Smooth muscle cell (in vitro differentiated cells): ENCODE data around the gene LCE4A. TPM values are rescaled to one million over a fixed set of nuclear protein-coding genes. Genes with fewer than 3 reads are reported as not detected.

Experiments used
- DNase-seq: peaks from one replicate; lab custom pipeline; 2025; ENCODE audit not compliant: unreplicated experiment; lab: John Stamatoyannopoulos, UW
- H2AFZ ChIP-seq: fragments of 200-600 bp; sonication (generic); 2 replicates; pipeline ENCODE4 v1.6.0; 2016; ENCODE audit warnings: antibody characterized with exemption, low read depth, mild to moderate bottlenecking
- H3F3A ChIP-seq: fragments of 200-600 bp; sonication (generic); 2 replicates; pipeline ENCODE4 v1.6.0; 2017; ENCODE audit warnings: antibody characterized with exemption, low read depth
- H3K27ac ChIP-seq: fragments of 200-600 bp; sonication (generic); 2 replicates; pipeline ENCODE4 v1.5.1; 2016; ENCODE audit warnings: low read depth, mild to moderate bottlenecking
- H3K27me3 ChIP-seq: fragments of 200-600 bp; sonication (generic); 2 replicates; pipeline ENCODE4 v1.6.1; 2016; ENCODE audit warnings: low read depth, mild to moderate bottlenecking
- H3K36me3 ChIP-seq: fragments of 200-600 bp; sonication (generic); 2 replicates; pipeline ENCODE4 v1.5.1; 2016; ENCODE audit warnings: low read depth
- H3K4me1 ChIP-seq: fragments of 200-600 bp; sonication (generic); 2 replicates; pipeline ENCODE4 v1.5.1; 2016; ENCODE audit warnings: low read depth
- H3K4me2 ChIP-seq: fragments of 200-600 bp; sonication (generic); 2 replicates; pipeline ENCODE4 v1.6.0; 2016; ENCODE audit warnings: mild to moderate bottlenecking
- H3K4me3 ChIP-seq: fragments of 200-600 bp; sonication (generic); 2 replicates; pipeline ENCODE4 v1.5.1; 2016; ENCODE audit warnings: mild to moderate bottlenecking
- H3K79me2 ChIP-seq: fragments of 200-600 bp; sonication (generic); 2 replicates; pipeline ENCODE4 v1.6.0; 2016; ENCODE audit warnings: low read depth, mild to moderate bottlenecking
- H3K9ac ChIP-seq: fragments of 200-600 bp; sonication (generic); 2 replicates; pipeline ENCODE4 v1.6.0; 2016; ENCODE audit warnings: low read depth
- H3K9me3 ChIP-seq: fragments of 200-600 bp; sonication (generic); replicated peaks from 2 replicates; pipeline ENCODE4 v1.5.1; 2016; ENCODE audit warnings: low read depth
- H4K20me1 ChIP-seq: fragments of 200-600 bp; sonication (generic); 2 replicates; pipeline ENCODE4 v1.6.0; 2016; ENCODE audit warnings: low read depth
- WGBS: methylation state at CpG from one replicate; pipeline ENCODE4 v1.1.7; 2016; ENCODE audit warnings: low lambda C conversion rate; 5-methylcytosine and 5-hydroxymethylcytosine counted together
- polyA plus RNA-seq: library from polyadenylated mRNA; unstranded; fragments of >200 nt; fragmentation: Nextera tagmentation; extraction: Ambion mirVana; gene quantifications from 2 replicates; pipeline ENCODE4 v1.2.1, GENCODE V29; 2016
- total RNA-seq: library from RNA; depleted of rRNA; stranded (reverse); fragments of >200 nt; gene quantifications from 2 replicates; pipeline ENCODE4 v1.2.3, GENCODE V29; 2014
- TF ChIP-seq, protein P1 (sequence below): fragments of 200-600 bp; sonication (generic); IDR thresholded peaks from 2 replicates; pipeline ENCODE4 v1.5.1; 2017; ENCODE audit warnings: borderline replicate concordance, mild to moderate bottlenecking, antibody characterized with exemption; ENCODE audit not compliant: insufficient read depth, poor library complexity, severe bottlenecking

The LCE4A gene
- total and polyA plus RNA-seq, 2 experiments from 2014 or later, result not detected

DNA sequence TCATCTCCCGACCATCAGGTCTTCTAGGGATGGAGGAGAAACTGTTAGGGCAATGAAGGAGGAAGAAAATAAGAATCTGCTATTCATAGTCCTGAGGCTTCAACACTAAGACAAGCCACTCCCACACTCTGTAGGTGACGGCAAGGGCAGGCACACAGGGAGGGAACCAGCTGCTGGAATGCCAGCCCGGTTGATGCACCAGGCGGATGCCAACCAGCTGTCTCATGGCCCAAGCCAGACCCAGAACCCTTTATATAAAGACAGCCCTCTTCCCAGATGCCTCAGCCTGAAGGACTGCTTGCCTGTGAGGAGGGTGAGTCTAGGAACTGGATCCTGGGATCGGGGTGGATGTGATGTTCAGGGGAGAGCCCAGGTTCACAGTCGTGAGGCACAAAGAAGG lies 49.8 kb downstream of the LCE4A start, which contains the start of gene KPRP:
Gene KPRP, plus strand, starts transcription at position 279 of the 400 bp plus-strand sequence. CDS start 1,564 bp downstream, outside the sequence.
- Histone ChIP-seq H3K27ac (no peak within 1 kb of the TSS), H3K27me3 (no peaks in the 10 kb centered on the region), H3K4me2 (no peak within 1 kb of the TSS), H3K9ac (no peak within 1 kb of the TSS), H3K79me2 (no peaks in the 10 kb centered on the region), H2AFZ (no peak within 1 kb of the TSS), H3K9me3 (no peaks in the 10 kb centered on the region), H3K36me3 (no peaks in the 10 kb centered on the region), H4K20me1 (no peaks in the 10 kb centered on the region), H3K4me1 (no peaks in the 10 kb centered on the region), H3K4me3 (no peak within 1 kb of the TSS), H3F3A (no peaks in the 10 kb centered on the region)
- TF ChIP-seq, protein P1, sequence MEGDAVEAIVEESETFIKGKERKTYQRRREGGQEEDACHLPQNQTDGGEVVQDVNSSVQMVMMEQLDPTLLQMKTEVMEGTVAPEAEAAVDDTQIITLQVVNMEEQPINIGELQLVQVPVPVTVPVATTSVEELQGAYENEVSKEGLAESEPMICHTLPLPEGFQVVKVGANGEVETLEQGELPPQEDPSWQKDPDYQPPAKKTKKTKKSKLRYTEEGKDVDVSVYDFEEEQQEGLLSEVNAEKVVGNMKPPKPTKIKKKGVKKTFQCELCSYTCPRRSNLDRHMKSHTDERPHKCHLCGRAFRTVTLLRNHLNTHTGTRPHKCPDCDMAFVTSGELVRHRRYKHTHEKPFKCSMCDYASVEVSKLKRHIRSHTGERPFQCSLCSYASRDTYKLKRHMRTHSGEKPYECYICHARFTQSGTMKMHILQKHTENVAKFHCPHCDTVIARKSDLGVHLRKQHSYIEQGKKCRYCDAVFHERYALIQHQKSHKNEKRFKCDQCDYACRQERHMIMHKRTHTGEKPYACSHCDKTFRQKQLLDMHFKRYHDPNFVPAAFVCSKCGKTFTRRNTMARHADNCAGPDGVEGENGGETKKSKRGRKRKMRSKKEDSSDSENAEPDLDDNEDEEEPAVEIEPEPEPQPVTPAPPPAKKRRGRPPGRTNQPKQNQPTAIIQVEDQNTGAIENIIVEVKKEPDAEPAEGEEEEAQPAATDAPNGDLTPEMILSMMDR, result no peak
- WGBS, result 78% methylated on average over 6 of the region's 6 CpGs
- DNase-seq, result no peak

GRCh38 chr1:152758636-152759035 lies 50.7 kb downstream of the LCE4A start:
- H3K4me3 ChIP-seq, result no peak overlapping the region
- no peak overlapping the region for H2AFZ ChIP-seq
- no peak overlapping the region for H3K9ac ChIP-seq
- no peaks in the 10 kb centered on the region for H3K4me1 ChIP-seq
- no peaks in the 10 kb centered on the region for H3K27me3 ChIP-seq
- no peak for DNase-seq
- H4K20me1 ChIP-seq, result no peaks in the 10 kb centered on the region
- H3K4me2 ChIP-seq, result no peak overlapping the region
- H3K36me3 ChIP-seq, result no peaks in the 10 kb centered on the region
- no peaks in the 10 kb centered on the region for H3F3A ChIP-seq
- WGBS, result 51% methylated on average over 4 of the region's 4 CpGs
- TF ChIP-seq, protein P1, result no peak
- no peaks in the 10 kb centered on the region for H3K79me2 ChIP-seq
- no peaks in the 10 kb centered on the region for H3K9me3 ChIP-seq
- no peak overlapping the region for H3K27ac ChIP-seq

Other genes with a start within 250 kb of the LCE4A start
- gene LCE5A, start 197.4 kb upstream of the LCE4A start, total RNA-seq, result not detected in 2 replicates
- not detected in 2 replicates for gene LCE5A, start 197.4 kb upstream of the LCE4A start, polyA plus RNA-seq
- gene CRCT1, start 193.7 kb upstream of the LCE4A start, total RNA-seq, result not detected in 2 replicates
- gene CRCT1, start 193.7 kb upstream of the LCE4A start, polyA plus RNA-seq, result not detected in 2 replicates
- not detected in 2 replicates for gene LCE3E, start 141.4 kb upstream of the LCE4A start, total RNA-seq
- gene LCE3E, start 141.4 kb upstream of the LCE4A start, polyA plus RNA-seq, result not detected in 2 replicates
- not detected in 2 replicates for gene LCE3D, start 127.6 kb upstream of the LCE4A start, total RNA-seq
- gene LCE3D, start 127.6 kb upstream of the LCE4A start, polyA plus RNA-seq, result not detected in 2 replicates
- gene LCE3C, start 107.9 kb upstream of the LCE4A start, total RNA-seq, result not detected in 2 replicates
- not detected in 2 replicates for gene LCE3C, start 107.9 kb upstream of the LCE4A start, polyA plus RNA-seq
- not detected in 2 replicates for gene LCE3B, start 94.3 kb upstream of the LCE4A start, total RNA-seq
- not detected in 2 replicates for gene LCE3B, start 94.3 kb upstream of the LCE4A start, polyA plus RNA-seq
- gene LCE3A, start 85.1 kb upstream of the LCE4A start, total RNA-seq, result not detected in 2 replicates
- gene LCE3A, start 85.1 kb upstream of the LCE4A start, polyA plus RNA-seq, result not detected in 2 replicates
- not detected in 2 replicates for gene LCE2D, start 44.8 kb upstream of the LCE4A start, total RNA-seq
- not detected in 2 replicates for gene LCE2D, start 44.8 kb upstream of the LCE4A start, polyA plus RNA-seq
- gene LCE2C, start 32.9 kb upstream of the LCE4A start, total RNA-seq, result not detected in 2 replicates
- gene LCE2C, start 32.9 kb upstream of the LCE4A start, polyA plus RNA-seq, result not detected in 2 replicates
- not detected in 2 replicates for gene LCE2B, start 22.0 kb upstream of the LCE4A start, total RNA-seq
- not detected in 2 replicates for gene LCE2B, start 22.0 kb upstream of the LCE4A start, polyA plus RNA-seq
- not detected in 2 replicates for gene LCE2A, start 9.8 kb upstream of the LCE4A start, total RNA-seq
- not detected in 2 replicates for gene LCE2A, start 9.8 kb upstream of the LCE4A start, polyA plus RNA-seq
- gene KPRP, start 49.9 kb downstream of the LCE4A start, total RNA-seq, result not detected in 2 replicates
- not detected in 2 replicates for gene KPRP, start 49.9 kb downstream of the LCE4A start, polyA plus RNA-seq
- gene LCE1F, start 67.0 kb downstream of the LCE4A start, total RNA-seq, result not detected in 2 replicates
- gene LCE1F, start 67.0 kb downstream of the LCE4A start, polyA plus RNA-seq, result not detected in 2 replicates
- not detected in 2 replicates for gene LCE1E, start 78.1 kb downstream of the LCE4A start, total RNA-seq
- not detected in 2 replicates for gene LCE1E, start 78.1 kb downstream of the LCE4A start, polyA plus RNA-seq
- not detected in 2 replicates for gene LCE1D, start 88.6 kb downstream of the LCE4A start, total RNA-seq
- not detected in 2 replicates for gene LCE1D, start 88.6 kb downstream of the LCE4A start, polyA plus RNA-seq
- not detected in 2 replicates for gene LCE1C, start 98.5 kb downstream of the LCE4A start, total RNA-seq
- not detected in 2 replicates for gene LCE1C, start 98.5 kb downstream of the LCE4A start, polyA plus RNA-seq
- gene LCE1B, start 103.8 kb downstream of the LCE4A start, total RNA-seq, result not detected in 2 replicates
- gene LCE1B, start 103.8 kb downstream of the LCE4A start, polyA plus RNA-seq, result not detected in 2 replicates
- not detected in 2 replicates for gene LCE1A, start 119.3 kb downstream of the LCE4A start, total RNA-seq
- not detected in 2 replicates for gene LCE1A, start 119.3 kb downstream of the LCE4A start, polyA plus RNA-seq
- gene LCE6A, start 134.7 kb downstream of the LCE4A start, total RNA-seq, result not detected in 2 replicates
- not detected in 2 replicates for gene LCE6A, start 134.7 kb downstream of the LCE4A start, polyA plus RNA-seq
- not detected in 2 replicates for gene LCE7A, start 151.8 kb downstream of the LCE4A start, total RNA-seq
- not detected in 2 replicates for gene LCE7A, start 151.8 kb downstream of the LCE4A start, polyA plus RNA-seq
- gene SMCP, start 170.2 kb downstream of the LCE4A start, total RNA-seq, result not detected in 2 replicates
- not detected in 2 replicates for gene SMCP, start 170.2 kb downstream of the LCE4A start, polyA plus RNA-seq
- 0.67 and 0.94 TPM in 2 replicates for gene IVL, start 200.4 kb downstream of the LCE4A start, total RNA-seq
- 0.45 and 0.47 TPM in 2 replicates for gene IVL, start 200.4 kb downstream of the LCE4A start, polyA plus RNA-seq
- 3.2 TPM in 1 of 2 replicates, not detected in the other for gene SPRR5, start 239.0 kb downstream of the LCE4A start, total RNA-seq
- gene SPRR5, start 239.0 kb downstream of the LCE4A start, polyA plus RNA-seq, result 0.22 TPM in 1 of 2 replicates, not detected in the other